Hepatocyte (in vitro differentiated cells): ENCODE data around the gene DYNC1I2. TPM values are rescaled to one million over a fixed set of nuclear protein-coding genes. Genes with fewer than 3 reads are reported as not detected.

Source experiments
- DNase-seq: peaks from one replicate; pipeline ENCODE4 v3.0.0-alpha.2; 2016; ENCODE audit warnings: low spot score
- H2AFZ ChIP-seq: fragments of 200-600 bp; sonication (generic); 2 replicates; pipeline ENCODE4 v1.6.0; 2016; ENCODE audit warnings: antibody characterized with exemption, mild to moderate bottlenecking
- H3K27ac ChIP-seq: fragments of 200-600 bp; sonication (generic); 2 replicates; pipeline ENCODE4 v1.5.1; 2016; ENCODE audit warnings: mild to moderate bottlenecking
- H3K27me3 ChIP-seq: fragments of 200-600 bp; sonication (generic); 2 replicates; pipeline ENCODE4 v1.6.1; 2016
- H3K36me3 ChIP-seq: fragments of 200-600 bp; sonication (generic); replicated peaks from 2 replicates; pipeline ENCODE4 v1.5.1; 2016; ENCODE audit warnings: low read depth; ENCODE audit not compliant: insufficient read depth
- H3K4me1 ChIP-seq: fragments of 200-600 bp; sonication (generic); 2 replicates; pipeline ENCODE4 v1.5.1; 2016; ENCODE audit warnings: mild to moderate bottlenecking, moderate library complexity; ENCODE audit not compliant: insufficient read depth
- H3K4me2 ChIP-seq: fragments of 200-600 bp; sonication (generic); 2 replicates; pipeline ENCODE4 v1.6.0; 2016
- H3K4me3 ChIP-seq: fragments of 200-600 bp; sonication (generic); 2 replicates; pipeline ENCODE4 v1.5.1; 2016; ENCODE audit warnings: mild to moderate bottlenecking
- H3K79me2 ChIP-seq: fragments of 200-600 bp; sonication (generic); 2 replicates; pipeline ENCODE4 v1.6.0; 2017; ENCODE audit warnings: mild to moderate bottlenecking
- H3K9me2 ChIP-seq: fragments of 200-600 bp; sonication (generic); replicated peaks from 2 replicates; pipeline ENCODE4 v1.6.0; 2017; ENCODE audit warnings: mild to moderate bottlenecking; ENCODE audit not compliant: insufficient read depth
- H3K9me3 ChIP-seq: fragments of 200-600 bp; sonication (generic); 2 replicates; pipeline ENCODE4 v1.5.1; 2016; ENCODE audit warnings: low read depth, mild to moderate bottlenecking
- H4K20me1 ChIP-seq: fragments of 200-600 bp; sonication (generic); 2 replicates; pipeline ENCODE4 v1.6.0; 2016; ENCODE audit warnings: mild to moderate bottlenecking; ENCODE audit not compliant: insufficient read depth, poor library complexity, severe bottlenecking
- EZH2 ChIP-seq: fragments of 200-600 bp; sonication (generic); IDR thresholded peaks from 2 replicates; pipeline ENCODE4 v1.6.1; 2016; ENCODE audit warnings: antibody characterized with exemption, mild to moderate bottlenecking, borderline replicate concordance
- EZH2phosphoT487 ChIP-seq: fragments of 200-600 bp; sonication (generic); IDR thresholded peaks from one replicate; pipeline ENCODE4 v1.6.1; 2018; ENCODE audit warnings: antibody characterized with exemption, mild to moderate bottlenecking, low read depth, moderate library complexity; ENCODE audit not compliant: unreplicated experiment, severe bottlenecking
- WGBS: methylation state at CpG from one replicate; pipeline ENCODE4 v1.1.6; 2016; ENCODE audit warnings: low lambda C conversion rate; ENCODE audit errors: missing lambda C conversion rate; 5-methylcytosine and 5-hydroxymethylcytosine counted together
- polyA plus RNA-seq: library from polyadenylated mRNA; unstranded; fragments of >200 nt; fragmentation: Nextera tagmentation; extraction: Ambion mirVana; gene quantifications from 2 replicates; pipeline ENCODE4 v1.2.1, GENCODE V29; 2016
- total RNA-seq: library from RNA; depleted of rRNA; stranded (reverse); fragments of >200 nt; gene quantifications from 2 replicates; pipeline ENCODE4 v1.2.3, GENCODE V29; 2014
- TF ChIP-seq, protein P1 (sequence below): fragments of 200-600 bp; sonication (generic); IDR thresholded peaks from 2 replicates; pipeline ENCODE4 v1.5.1; 2016; ENCODE audit warnings: antibody characterized with exemption, mild to moderate bottlenecking; ENCODE audit not compliant: poor library complexity

Gene DYNC1I2
- total and polyA plus RNA-seq, 2 experiments from 2014 or later: 54.3 to 116 TPM

GRCh38 chr2:171712051-171712450 is 24.8 kb downstream of the DYNC1I2 start:
- no peak overlapping the region for H3K4me2 ChIP-seq
- TF ChIP-seq, protein P1, sequence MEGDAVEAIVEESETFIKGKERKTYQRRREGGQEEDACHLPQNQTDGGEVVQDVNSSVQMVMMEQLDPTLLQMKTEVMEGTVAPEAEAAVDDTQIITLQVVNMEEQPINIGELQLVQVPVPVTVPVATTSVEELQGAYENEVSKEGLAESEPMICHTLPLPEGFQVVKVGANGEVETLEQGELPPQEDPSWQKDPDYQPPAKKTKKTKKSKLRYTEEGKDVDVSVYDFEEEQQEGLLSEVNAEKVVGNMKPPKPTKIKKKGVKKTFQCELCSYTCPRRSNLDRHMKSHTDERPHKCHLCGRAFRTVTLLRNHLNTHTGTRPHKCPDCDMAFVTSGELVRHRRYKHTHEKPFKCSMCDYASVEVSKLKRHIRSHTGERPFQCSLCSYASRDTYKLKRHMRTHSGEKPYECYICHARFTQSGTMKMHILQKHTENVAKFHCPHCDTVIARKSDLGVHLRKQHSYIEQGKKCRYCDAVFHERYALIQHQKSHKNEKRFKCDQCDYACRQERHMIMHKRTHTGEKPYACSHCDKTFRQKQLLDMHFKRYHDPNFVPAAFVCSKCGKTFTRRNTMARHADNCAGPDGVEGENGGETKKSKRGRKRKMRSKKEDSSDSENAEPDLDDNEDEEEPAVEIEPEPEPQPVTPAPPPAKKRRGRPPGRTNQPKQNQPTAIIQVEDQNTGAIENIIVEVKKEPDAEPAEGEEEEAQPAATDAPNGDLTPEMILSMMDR: no peak
- no peak for TF ChIP-seq EZH2
- no peak for TF ChIP-seq EZH2phosphoT487

GRCh38 chr2:171718720-171719119 is 31.5 kb downstream of the DYNC1I2 start:
- H3K4me1 ChIP-seq: no peaks in the 10 kb centered on the region
- H3K27me3 ChIP-seq: no peaks in the 10 kb centered on the region
- H3K4me2 ChIP-seq: no peak overlapping the region
- H3K27ac ChIP-seq: no peak overlapping the region
- H3K79me2 ChIP-seq: no peaks in the 10 kb centered on the region
- TF ChIP-seq EZH2: no peak
- no peaks in the 10 kb centered on the region for H4K20me1 ChIP-seq
- H3K9me2 ChIP-seq: no peaks in the 10 kb centered on the region
- H3K4me3 ChIP-seq: no peak overlapping the region
- H2AFZ ChIP-seq: no peak overlapping the region
- no peak for DNase-seq
- H3K9me3 ChIP-seq: no peaks in the 10 kb centered on the region
- peaks cover 7% of the 10 kb centered on the region for H3K36me3 ChIP-seq
- 95% methylated on average over 4 of the region's 4 CpGs for WGBS

More at GRCh38 chr2:171712051-171712450, 24.8 kb downstream of the DYNC1I2 start:
- Histone ChIP-seq H4K20me1 (peaks cover 20% of the 10 kb centered on the region), H3K4me3 (no peak overlapping the region), H3K4me1 (peaks cover 7% of the 10 kb centered on the region), H3K9me3 (no peaks in the 10 kb centered on the region), H3K27me3 (no peaks in the 10 kb centered on the region), H3K27ac (no peak overlapping the region), H2AFZ (no peak overlapping the region), H3K79me2 (peaks cover 7% of the 10 kb centered on the region), H3K9me2 (no peaks in the 10 kb centered on the region), H3K36me3 (no peaks in the 10 kb centered on the region)
- no peak for DNase-seq
- WGBS: 75% methylated on average over 2 of the region's 2 CpGs

- WGBS: 95% methylated on average over 3 of the region's 3 CpGs
- Histone ChIP-seq H3K4me2 (no peak overlapping the region), H3K4me3 (no peak overlapping the region), H4K20me1 (no peaks in the 10 kb centered on the region), H3K79me2 (no peaks in the 10 kb centered on the region), H3K27ac (no peak overlapping the region), H3K27me3 (no peaks in the 10 kb centered on the region), H3K9me2 (no peaks in the 10 kb centered on the region), H3K4me1 (no peaks in the 10 kb centered on the region), H3K36me3 (peaks cover 7% of the 10 kb centered on the region), H2AFZ (no peak overlapping the region), H3K9me3 (no peaks in the 10 kb centered on the region)
- TF ChIP-seq, protein P1: no peak
- no peak for TF ChIP-seq EZH2phosphoT487
- TF ChIP-seq EZH2: no peak
- DNase-seq: no peak
These were observed 32.4 kb downstream of the DYNC1I2 start for GRCh38 chr2:171719660-171720059.

GRCh38 chr2:171723716-171724683 is 36.7 kb downstream of the DYNC1I2 start:
- Histone ChIP-seq H4K20me1 (no peaks in the 10 kb centered on the region), H3K4me3 (no peak overlapping the region), H3K79me2 (no peaks in the 10 kb centered on the region), H3K36me3 (peaks cover 7% of the 10 kb centered on the region), H3K27ac (no peak overlapping the region), H3K9me2 (no peaks in the 10 kb centered on the region), H3K27me3 (no peaks in the 10 kb centered on the region), H3K9me3 (no peaks in the 10 kb centered on the region), H3K4me2 (no peak overlapping the region), H2AFZ (no peak overlapping the region), H3K4me1 (no peaks in the 10 kb centered on the region)
- WGBS: 89% methylated on average over 12 of the region's 12 CpGs
- no peak for TF ChIP-seq EZH2phosphoT487
- TF ChIP-seq, protein P1: peak; percentile 12
- TF ChIP-seq EZH2: no peak
- no peak for DNase-seq
